SK-N-MC (cell line): ENCODE data around the gene USP47.

Source experiments
- DNase-seq: peaks from one replicate; pipeline ENCODE4 v3.0.0-alpha.2; 2011; ENCODE audit warnings: low read depth, low spot score
- H3K27ac ChIP-seq: fragments of 200-600 bp; sonication (generic); 2 replicates; pipeline ENCODE4 v1.5.1; 2016; ENCODE audit warnings: mixed run types
- H3K36me3 ChIP-seq: fragments of 200-600 bp; sonication (generic); 2 replicates; pipeline ENCODE4 v1.6.1; 2017; ENCODE audit warnings: antibody characterized with exemption, low read length, mixed read lengths; ENCODE audit not compliant: insufficient read depth
- H3K4me3 ChIP-seq: fragments of 200-600 bp; sonication (generic); 2 replicates; pipeline ENCODE4 v1.5.1; 2016
- H3K9ac ChIP-seq: fragments of 200-600 bp; sonication (generic); 2 replicates; pipeline ENCODE4 v1.8.0; 2017; ENCODE audit warnings: mixed run types, mixed read lengths; ENCODE audit not compliant: insufficient read length
- H3K9me3 ChIP-seq: fragments of 200-600 bp; sonication (generic); 2 replicates; pipeline ENCODE4 v1.6.1; 2017; ENCODE audit warnings: low read depth, mild to moderate bottlenecking, antibody characterized with exemption, low read length, moderate library complexity, mixed read lengths
- EZH2 ChIP-seq: fragments of 200-600 bp; sonication (generic); IDR thresholded peaks from one replicate; pipeline ENCODE4 v1.6.1; 2017; ENCODE audit warnings: antibody characterized with exemption
- FOXP2 ChIP-seq: optimal IDR thresholded peaks from 2 replicates; pipeline ENCODE3; 2011; ENCODE audit warnings: mild to moderate bottlenecking, moderate library complexity; ENCODE audit not compliant: insufficient read depth; ENCODE audit errors: extremely low read length, control extremely low read depth
- POLR2AphosphoS5 ChIP-seq: IDR thresholded peaks from 2 replicates; pipeline ENCODE4 v1.6.1; 2012; ENCODE audit warnings: mild to moderate bottlenecking, low read depth, low read length, borderline replicate concordance

USP47 gene

DNA sequence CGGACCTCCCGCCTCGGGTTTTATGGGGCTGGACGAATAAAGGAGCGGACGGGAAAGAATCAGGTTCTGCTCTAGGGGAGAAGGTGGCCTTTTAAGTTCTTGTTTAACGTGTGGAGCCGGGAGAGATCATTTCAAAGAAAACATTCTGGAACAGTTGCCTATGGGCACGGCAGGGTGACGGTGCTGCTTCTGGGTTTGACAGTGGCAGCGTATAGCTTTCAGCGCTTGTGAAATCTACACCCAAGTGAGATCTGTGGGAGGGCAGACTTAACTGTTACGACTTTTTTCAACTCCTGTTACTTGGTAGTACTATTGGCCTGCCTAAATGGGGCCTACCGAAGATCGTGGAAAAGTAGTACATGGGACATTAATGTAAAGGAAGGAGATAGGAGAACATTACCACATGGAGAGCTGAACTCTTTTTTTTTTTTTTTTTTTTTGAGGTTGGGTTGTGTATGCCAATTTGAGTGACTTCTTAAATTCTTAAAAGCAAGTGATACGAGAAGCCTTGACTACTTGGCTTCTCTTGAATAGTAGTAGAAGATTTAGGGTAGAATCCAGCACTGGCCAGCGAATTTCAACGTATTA is 743 bp downstream of the USP47 start:
- DNase-seq, result peak; percentile 81
- Histone ChIP-seq H3K36me3 (no peaks in the 10 kb centered on the region), H3K4me3 (peak overlapping the region; percentile 93), H3K9me3 (no peaks in the 10 kb centered on the region), H3K27ac (peak overlapping the region; percentile 94), H3K9ac (peak overlapping the region; percentile 97)
- TF ChIP-seq EZH2, result no peak
- no peak for TF ChIP-seq FOXP2
- peak; percentile 58 for TF ChIP-seq POLR2AphosphoS5

DNA sequence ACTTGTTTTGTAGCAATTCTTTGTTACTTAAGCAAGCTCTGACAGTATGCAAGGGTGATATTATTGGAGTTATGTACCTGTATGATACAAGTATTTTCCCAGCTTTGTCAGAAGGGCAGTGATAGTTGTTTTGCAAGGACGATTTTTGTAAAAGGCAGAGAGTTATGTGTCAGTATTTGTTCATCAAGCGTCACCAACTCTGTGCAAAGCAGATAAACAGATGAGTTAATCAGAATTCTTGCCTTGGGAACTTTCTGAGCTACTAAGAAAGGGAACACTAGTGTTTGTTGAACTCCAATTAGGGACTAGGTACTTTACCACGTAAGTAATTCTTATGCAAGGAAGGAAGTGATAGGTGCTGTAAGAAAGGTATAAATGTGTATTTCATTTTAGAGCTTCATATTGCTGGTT is 1.4 kb downstream of the USP47 start:
- TF ChIP-seq POLR2AphosphoS5, result no peak
- Histone ChIP-seq H3K9ac (peak overlapping the region; percentile 97), H3K4me3 (peak overlapping the region; percentile 93), H3K27ac (peak overlapping the region; percentile 94), H3K9me3 (no peaks in the 10 kb centered on the region), H3K36me3 (no peaks in the 10 kb centered on the region)
- DNase-seq, result no peak

GRCh38 chr11:11843642-11844041 is 1.9 kb downstream of the USP47 start:
- Histone ChIP-seq H3K27ac (no peak overlapping the region), H3K36me3 (no peaks in the 10 kb centered on the region), H3K4me3 (peak overlapping the region; percentile 93), H3K9ac (peak overlapping the region; percentile 97), H3K9me3 (no peaks in the 10 kb centered on the region)
- no peak for DNase-seq
- TF ChIP-seq FOXP2 (no peak), POLR2AphosphoS5 (no peak), EZH2 (no peak)

- no peak for DNase-seq
- TF ChIP-seq EZH2 (no peak), FOXP2 (no peak), POLR2AphosphoS5 (no peak)
- H3K36me3 ChIP-seq, result no peaks in the 10 kb centered on the region
- no peak overlapping the region for H3K27ac ChIP-seq
- no peaks in the 10 kb centered on the region for H3K9me3 ChIP-seq
- no peak overlapping the region for H3K9ac ChIP-seq
- peak overlapping the region; percentile 93 for H3K4me3 ChIP-seq
These were observed 2.5 kb downstream of the USP47 start for GRCh38 chr11:11844272-11844671.

- DNase-seq, result no peak
- Histone ChIP-seq H3K27ac (no peak overlapping the region), H3K4me3 (no peak overlapping the region), H3K9me3 (no peaks in the 10 kb centered on the region), H3K9ac (no peak overlapping the region), H3K36me3 (no peaks in the 10 kb centered on the region)
- no peak for TF ChIP-seq POLR2AphosphoS5
- no peak for TF ChIP-seq FOXP2
- TF ChIP-seq EZH2, result no peak
These were observed 3.3 kb downstream of the USP47 start for GRCh38 chr11:11845071-11845470.

GRCh38 chr11:11845551-11845950 is 3.8 kb downstream of the USP47 start:
- no peaks in the 10 kb centered on the region for H3K9me3 ChIP-seq
- no peak overlapping the region for H3K4me3 ChIP-seq
- H3K9ac ChIP-seq, result no peak overlapping the region
- 0 out of 2 replicates have a peak, but pooled peaks cover 1% of the 10 kb centered on the region for H3K36me3 ChIP-seq
- no peak for DNase-seq
- H3K27ac ChIP-seq, result no peak overlapping the region
- TF ChIP-seq EZH2 (no peak), FOXP2 (no peak), POLR2AphosphoS5 (no peak)

DNA sequence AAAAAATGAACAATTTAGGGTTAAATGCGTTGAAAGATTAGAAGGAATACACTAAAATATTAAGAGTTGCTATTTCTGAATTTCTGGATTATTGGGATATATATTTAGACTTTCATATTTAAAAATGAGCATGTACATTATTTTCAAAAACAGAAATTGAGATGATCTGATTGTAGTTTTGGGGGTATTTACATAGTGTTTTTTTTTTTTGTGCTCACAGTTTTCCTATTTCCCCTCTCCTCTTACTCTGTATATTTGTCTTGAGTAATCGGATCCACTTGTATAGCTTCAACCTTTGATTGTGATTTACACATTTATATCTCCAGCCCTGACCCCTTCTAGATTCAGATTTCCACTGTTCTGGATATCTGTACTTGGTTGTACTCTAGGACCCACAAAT is 5.3 kb downstream of the USP47 start:
- DNase-seq, result no peak
- Histone ChIP-seq H3K9me3 (no peaks in the 10 kb centered on the region), H3K36me3 (0 out of 2 replicates have a peak, but pooled peaks cover 7% of the 10 kb centered on the region), H3K27ac (no peak overlapping the region), H3K4me3 (no peak overlapping the region), H3K9ac (no peak overlapping the region)
- TF ChIP-seq EZH2 (no peak), POLR2AphosphoS5 (no peak), FOXP2 (no peak)

- Histone ChIP-seq H3K27ac (no peak overlapping the region), H3K9ac (no peak overlapping the region)
These were observed 7.3 kb downstream of the USP47 start for GRCh38 chr11:11848891-11849746.

GRCh38 chr11:11850668-11851067 is 8.9 kb downstream of the USP47 start:
- H3K27ac ChIP-seq, result no peak overlapping the region
- H3K4me3 ChIP-seq, result no peak overlapping the region
- no peaks in the 10 kb centered on the region for H3K9me3 ChIP-seq
- no peak overlapping the region for H3K9ac ChIP-seq
- 0 out of 2 replicates have a peak, but pooled peaks cover 7% of the 10 kb centered on the region for H3K36me3 ChIP-seq
- TF ChIP-seq POLR2AphosphoS5, result no peak
- no peak for TF ChIP-seq FOXP2
- no peak for TF ChIP-seq EZH2
- DNase-seq, result no peak

More at GRCh38 chr11:11848891-11849746, 7.3 kb downstream of the USP47 start:
- TF ChIP-seq EZH2 (no peak), FOXP2 (no peak), POLR2AphosphoS5 (no peak)
- H3K36me3 ChIP-seq, result 0 out of 2 replicates have a peak, but pooled peaks cover 7% of the 10 kb centered on the region
- DNase-seq, result no peak
- no peaks in the 10 kb centered on the region for H3K9me3 ChIP-seq
- H3K4me3 ChIP-seq, result no peak overlapping the region
